Mesenchymal stem cell (in vitro differentiated cells and primary cell): Measurements from ENCODE around the gene LMBR1.

ENCODE experiments used
- DNase-seq: peaks from one replicate; pipeline ENCODE4 v3.0.0-alpha.2; 2013
- H2AFZ ChIP-seq: one replicate; pipeline ENCODE4 v1.6.1; 2013; ENCODE audit warnings: low read depth, mild to moderate bottlenecking, control low read depth, inconsistent platforms, low read length, moderate library complexity
- H2AK5ac ChIP-seq: 2 replicates; pipeline ENCODE4 v1.6.1; 2013; ENCODE audit warnings: low read length, moderate library complexity, mild to moderate bottlenecking, inconsistent platforms; ENCODE audit not compliant: severe bottlenecking
- H2BK120ac ChIP-seq: one replicate; pipeline ENCODE4 v1.6.1; 2013; ENCODE audit warnings: low read depth, mild to moderate bottlenecking, inconsistent platforms, low read length, moderate library complexity
- H2BK12ac ChIP-seq, 2 experiments: one replicate each; pipeline ENCODE4 v1.6.1; 2013; ENCODE audit warnings: inconsistent platforms in 2 of 2, low read length in 2 of 2, mild to moderate bottlenecking in 2 of 2, moderate library complexity in 2 of 2, control low read depth in 1 of 2
- H2BK15ac ChIP-seq: one replicate; pipeline ENCODE4 v1.6.1; 2013; ENCODE audit warnings: mild to moderate bottlenecking, low read depth, inconsistent platforms; ENCODE audit not compliant: poor library complexity, severe bottlenecking
- H2BK5ac ChIP-seq: 2 replicates; pipeline ENCODE4 v1.6.1; 2013; ENCODE audit warnings: low read depth, mild to moderate bottlenecking, low read length, control low read depth, inconsistent platforms; ENCODE audit not compliant: poor library complexity, severe bottlenecking
- H3K14ac ChIP-seq, 2 experiments: one replicate each; pipeline ENCODE4 v1.6.1; 2013; ENCODE audit warnings: inconsistent platforms in 2 of 2, low read length in 2 of 2, control low read depth in 1 of 2, mild to moderate bottlenecking in 1 of 2, moderate library complexity in 1 of 2
- H3K18ac ChIP-seq, 2 experiments: one replicate each; pipeline ENCODE4 v1.6.1; 2013; ENCODE audit warnings: inconsistent platforms in 2 of 2, low read length in 2 of 2, control low read depth in 1 of 2, low read depth in 1 of 2, mild to moderate bottlenecking in 1 of 2
- H3K23ac ChIP-seq, 2 experiments: one replicate each; pipeline ENCODE4 v1.6.1; 2013; ENCODE audit warnings: inconsistent platforms in 2 of 2, low read length in 2 of 2, mild to moderate bottlenecking in 2 of 2, moderate library complexity in 2 of 2, control low read depth in 1 of 2
- H3K27ac ChIP-seq: 2 replicates; pipeline ENCODE4 v1.5.1; 2013; ENCODE audit warnings: mild to moderate bottlenecking, moderate library complexity, low read length, control low read depth, inconsistent platforms; ENCODE audit not compliant: poor library complexity, severe bottlenecking
- H3K27me3 ChIP-seq, 2 experiments: 2 replicates each; pipeline versions ENCODE4 v1.6.1 to v1.7.0; 2013; ENCODE audit warnings: low read length in 2 of 2, mild to moderate bottlenecking in 2 of 2, moderate library complexity in 2 of 2, control low read depth in 1 of 2, inconsistent platforms in 1 of 2; ENCODE audit not compliant: control insufficient read depth in 1 of 2, insufficient read depth in 1 of 2
- H3K36me3 ChIP-seq, 2 experiments: 2 replicates each; pipeline versions ENCODE4 v1.6.1 to v1.7.0; 2013; ENCODE audit warnings: low read length in 2 of 2, control low read depth in 1 of 2, inconsistent platforms in 1 of 2, low read depth in 1 of 2, mild to moderate bottlenecking in 1 of 2; ENCODE audit not compliant: insufficient read depth in 2 of 2, control insufficient read depth in 1 of 2
- H3K4ac ChIP-seq, 2 experiments: one replicate each; pipeline ENCODE4 v1.6.1; 2013; ENCODE audit warnings: inconsistent platforms in 2 of 2, low read length in 2 of 2, mild to moderate bottlenecking in 2 of 2, moderate library complexity in 2 of 2, control low read depth in 1 of 2, low read depth in 1 of 2
- H3K4me1 ChIP-seq: 2 replicates; pipeline ENCODE4 v1.6.1; 2013; ENCODE audit warnings: low read depth, low read length, control low read depth; ENCODE audit not compliant: control insufficient read depth, insufficient read depth
- H3K4me2 ChIP-seq: 2 replicates; pipeline ENCODE4 v1.6.1; 2013; ENCODE audit warnings: low read length, mild to moderate bottlenecking, inconsistent platforms; ENCODE audit not compliant: poor library complexity, severe bottlenecking
- H3K4me3 ChIP-seq, 2 experiments: 2 replicates each; pipeline versions ENCODE4 v1.5.1 to v1.7.0; 2013; ENCODE audit warnings: low read length in 2 of 2, mild to moderate bottlenecking in 2 of 2, control low read depth in 1 of 2, low read depth in 1 of 2; ENCODE audit not compliant: insufficient read depth in 1 of 2
- H3K79me1 ChIP-seq: replicated peaks from 2 replicates; pipeline ENCODE4 v1.6.1; 2013; ENCODE audit warnings: mild to moderate bottlenecking, control low read depth, low read length, inconsistent platforms; ENCODE audit not compliant: poor library complexity, severe bottlenecking
- H3K9ac ChIP-seq: 2 replicates; pipeline ENCODE4 v1.7.0; 2013; ENCODE audit warnings: mild to moderate bottlenecking, low read length, moderate library complexity
- H3K9me3 ChIP-seq: 2 replicates; pipeline ENCODE4 v1.7.0; 2013; ENCODE audit warnings: mild to moderate bottlenecking, low read length; ENCODE audit not compliant: control insufficient read depth
- H4K8ac ChIP-seq: one replicate; pipeline ENCODE4 v1.6.1; 2013; ENCODE audit warnings: inconsistent platforms, mild to moderate bottlenecking, low read length, moderate library complexity
- H4K91ac ChIP-seq: one replicate; pipeline ENCODE4 v1.6.1; 2013; ENCODE audit warnings: mild to moderate bottlenecking, low read length, inconsistent platforms
- WGBS: methylation state at CpG from one replicate; pipeline ENCODE4 v1.1.7; 2013; ENCODE audit warnings: mixed read lengths; 5-methylcytosine and 5-hydroxymethylcytosine counted together

LMBR1 gene

GRCh38 chr7:156829669-156830336 lies 63.2 kb downstream of the LMBR1 start:
- H3K18ac ChIP-seq: no peak overlapping the region
- H3K9me3 ChIP-seq: no peaks in the 10 kb centered on the region
- no peak overlapping the region for H4K8ac ChIP-seq
- H2BK5ac ChIP-seq: no peak overlapping the region
- no peak overlapping the region for H3K4ac ChIP-seq
- H3K9ac ChIP-seq: no peak overlapping the region
- no peak overlapping the region for H2AK5ac ChIP-seq
- WGBS: 95% methylated on average over 6 of the region's 6 CpGs
- no peak overlapping the region for H3K27ac ChIP-seq
- H3K14ac ChIP-seq: no peak overlapping the region
- peaks cover 5% of the 10 kb centered on the region for H3K79me1 ChIP-seq
- DNase-seq: no peak
- H3K27me3 ChIP-seq: no peaks in the 10 kb centered on the region
- H3K4me1 ChIP-seq: no peaks in the 10 kb centered on the region
- H2BK120ac ChIP-seq: no peak overlapping the region
- no peak overlapping the region for H3K4me3 ChIP-seq
- no peak overlapping the region for H3K4me2 ChIP-seq
- H4K91ac ChIP-seq: no peak overlapping the region
- H3K23ac ChIP-seq: no peak overlapping the region
- H2BK12ac ChIP-seq: no peak overlapping the region
- H2BK15ac ChIP-seq: no peak overlapping the region
- peaks cover 4 to 16% of the 10 kb centered on the region in 2 experiments for H3K36me3 ChIP-seq
- no peak overlapping the region for H2AFZ ChIP-seq

DNA sequence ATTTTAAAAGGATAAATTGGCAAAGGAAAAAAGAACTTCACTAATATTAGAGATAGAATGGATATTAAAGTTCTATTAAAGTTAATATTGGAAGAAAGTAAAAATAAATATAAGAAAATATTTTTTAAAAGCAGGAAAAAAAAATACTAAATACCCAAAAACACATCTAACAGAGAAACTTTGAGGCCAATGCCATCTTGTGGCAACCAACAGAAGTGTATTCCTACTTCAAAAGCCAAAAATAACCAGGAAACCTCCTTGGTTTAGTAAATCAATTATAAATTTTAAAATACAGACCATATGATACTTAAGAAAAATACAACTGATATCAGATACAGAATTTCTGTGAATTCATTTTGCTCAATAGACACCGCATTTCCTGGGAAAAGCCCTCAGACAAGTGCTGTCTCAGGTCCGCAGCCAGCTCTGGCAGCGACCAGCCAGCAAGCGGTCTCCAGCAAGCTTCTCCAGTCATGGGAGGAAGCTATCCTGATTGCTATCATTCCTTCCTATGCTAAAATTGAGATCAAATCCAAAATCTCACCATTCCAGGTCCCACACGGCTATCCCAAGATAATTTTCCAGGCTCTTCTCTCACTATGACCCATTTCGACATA lies 65.3 kb downstream of the LMBR1 start:
- Histone ChIP-seq H3K4me1 (no peaks in the 10 kb centered on the region), H3K4ac (no peak overlapping the region), H2BK5ac (no peak overlapping the region), H3K9ac (no peak overlapping the region), H4K91ac (no peak overlapping the region), H3K9me3 (no peaks in the 10 kb centered on the region), H3K23ac (no peak overlapping the region), H3K4me2 (no peak overlapping the region), H3K36me3 (peaks cover 4 to 8% of the 10 kb centered on the region in 2 experiments), H2AK5ac (no peak overlapping the region), H3K27me3 (no peaks in the 10 kb centered on the region), H2AFZ (no peak overlapping the region), H3K14ac (no peak overlapping the region), H3K27ac (no peak overlapping the region), H3K18ac (no peak overlapping the region), H3K79me1 (peaks cover 9% of the 10 kb centered on the region), H2BK15ac (no peak overlapping the region), H3K4me3 (no peak overlapping the region), H4K8ac (no peak overlapping the region), H2BK12ac (no peak overlapping the region), H2BK120ac (no peak overlapping the region)
- WGBS: 93% methylated on average over 6 of the region's 6 CpGs
- DNase-seq: peak; percentile 38

GRCh38 chr7:156823435-156823834 lies 69.5 kb downstream of the LMBR1 start:
- WGBS: 100% methylated on average over 3 of the region's 4 CpGs

DNA sequence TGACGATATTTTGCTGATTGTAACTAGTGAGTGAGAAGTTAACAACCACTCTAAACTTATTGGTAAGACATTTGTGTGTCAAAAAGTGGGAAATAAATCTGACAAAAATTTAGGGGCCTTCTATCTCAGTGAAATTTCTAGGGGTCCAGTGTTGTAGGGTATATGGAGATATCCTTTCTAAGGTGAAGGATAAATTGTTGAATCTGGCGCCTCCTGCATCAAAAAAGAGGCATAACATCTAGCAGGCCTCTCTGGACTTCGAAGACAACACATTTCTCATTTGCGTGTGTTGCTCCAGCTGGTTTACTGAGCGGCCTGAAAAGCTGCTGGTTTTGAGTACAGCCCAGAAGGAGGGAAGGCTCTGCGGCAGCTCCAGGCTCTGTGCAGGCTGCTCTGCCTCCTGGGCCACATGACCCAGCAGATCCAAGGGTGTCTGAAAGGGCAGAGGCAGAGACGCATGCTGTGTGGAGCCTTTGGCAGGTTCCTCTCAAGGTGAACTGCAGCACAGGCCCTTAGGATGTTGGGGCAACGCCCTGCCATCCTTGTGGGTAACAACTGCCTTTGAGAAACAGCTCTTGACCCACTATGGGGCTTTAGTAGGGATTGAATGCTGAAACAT lies 72.4 kb downstream of the LMBR1 start:
- Histone ChIP-seq H3K4ac (no peak overlapping the region), H3K79me1 (peaks cover 8% of the 10 kb centered on the region), H3K4me1 (no peaks in the 10 kb centered on the region), H3K4me3 (no peak overlapping the region), H3K23ac (no peak overlapping the region), H4K8ac (no peak overlapping the region), H2BK120ac (no peak overlapping the region), H2AK5ac (no peak overlapping the region), H2BK5ac (no peak overlapping the region), H2AFZ (no peak overlapping the region), H3K27ac (no peak overlapping the region), H3K27me3 (no peaks in the 10 kb centered on the region), H2BK15ac (no peak overlapping the region), H3K9ac (no peak overlapping the region), H3K14ac (no peak overlapping the region), H2BK12ac (no peak overlapping the region), H3K36me3 (peaks cover under 1 to 5% of the 10 kb centered on the region in 2 experiments), H4K91ac (no peak overlapping the region), H3K9me3 (no peaks in the 10 kb centered on the region), H3K4me2 (no peak overlapping the region), H3K18ac (no peak overlapping the region)
- no peak for DNase-seq
- WGBS: 91% methylated on average over 8 of the region's 8 CpGs

More at GRCh38 chr7:156823435-156823834, 69.5 kb downstream of the LMBR1 start:
- Histone ChIP-seq H2BK120ac (no peak overlapping the region), H3K9me3 (no peaks in the 10 kb centered on the region), H3K14ac (no peak overlapping the region), H4K91ac (no peak overlapping the region), H2AK5ac (no peak overlapping the region), H3K4me3 (no peak overlapping the region), H3K27me3 (no peaks in the 10 kb centered on the region), H3K4ac (no peak overlapping the region), H3K4me1 (no peaks in the 10 kb centered on the region), H2AFZ (no peak overlapping the region), H2BK5ac (no peak overlapping the region), H3K27ac (no peak overlapping the region), H3K79me1 (peaks cover 10% of the 10 kb centered on the region), H3K23ac (no peak overlapping the region), H3K18ac (no peak overlapping the region), H3K4me2 (no peak overlapping the region), H4K8ac (no peak overlapping the region), H2BK12ac (no peak overlapping the region), H3K36me3 (peaks cover 2 to 5% of the 10 kb centered on the region in 2 experiments), H2BK15ac (no peak overlapping the region), H3K9ac (no peak overlapping the region)
- no peak for DNase-seq
